BLaER1 treated with 17β-estradiol and CSF1 and Interleukin-3, amounts not matched to agents 10 nM and 100 nM (cell line): Measurements from ENCODE around the gene EPHA2.

Experiments used
- H3K27ac ChIP-seq, 11 experiments: shearing (Covaris generic); formaldehyde crosslinking; 2 replicates each; pipeline ENCODE4 v1.8.1; 2022
- H3K27me3 ChIP-seq, 11 experiments: shearing (Covaris generic); formaldehyde crosslinking; 2 replicates each; pipeline ENCODE4 v1.8.1; 2022
- H3K36me3 ChIP-seq, 11 experiments: shearing (Covaris generic); formaldehyde crosslinking; 2 replicates each; pipeline ENCODE4 v1.8.1; 2022
- H3K4me1 ChIP-seq, 10 experiments: shearing (Covaris generic); formaldehyde crosslinking; 2 replicates each; pipeline ENCODE4 v1.8.1; 2022
- H3K4me2 ChIP-seq, 11 experiments: shearing (Covaris generic); formaldehyde crosslinking; 2 replicates each; pipeline ENCODE4 v1.8.1; 2022
- H3K4me3 ChIP-seq, 10 experiments: shearing (Covaris generic); formaldehyde crosslinking; 2 replicates each; pipeline ENCODE4 v1.8.1; 2022
- H3K9ac ChIP-seq, 11 experiments: shearing (Covaris generic); formaldehyde crosslinking; 2 replicates each; pipeline ENCODE4 v1.8.1; 2022
- H3K9me3 ChIP-seq, 11 experiments: shearing (Covaris generic); formaldehyde crosslinking; replicated peaks in 1 of 11; 2 replicates each; pipeline ENCODE4 v1.8.1; 2022
- H4K20me1 ChIP-seq, 11 experiments: shearing (Covaris generic); formaldehyde crosslinking; 2 replicates each; pipeline ENCODE4 v1.8.1; 2022
- Cebpa-rat ChIP-seq, 11 experiments: shearing (Covaris generic); IDR thresholded peaks; 2 replicates each; pipeline ENCODE4 v1.8.1; 2022

The EPHA2 gene

DNA sequence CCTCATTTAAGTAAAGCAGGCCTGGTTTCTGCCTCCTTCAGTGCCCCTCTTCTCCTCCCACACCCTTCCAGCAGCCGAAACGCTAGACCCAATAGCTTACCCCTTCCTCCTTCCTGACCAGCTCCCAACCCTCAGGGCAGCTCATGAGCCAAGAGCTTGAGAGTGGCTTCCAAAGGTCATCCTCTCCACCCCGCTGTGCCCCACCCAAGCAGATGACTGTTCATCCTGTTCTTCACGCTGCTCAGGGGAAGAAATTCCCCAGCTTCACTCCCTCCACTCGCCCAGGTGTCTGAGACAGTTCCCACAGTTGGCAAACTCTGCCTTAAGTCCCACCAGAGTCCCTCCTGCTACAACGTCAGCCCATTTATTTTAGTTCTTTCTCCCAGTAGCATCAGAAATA lies 33.1 kb upstream of the EPHA2 start:
- Histone ChIP-seq H3K9me3 (no peaks in the 10 kb centered on the region), H3K4me1 (peaks cover 0 to 20% (median 11%) of the 10 kb centered on the region in 10 experiments; a peak in 16 of 20 replicates)

DNA sequence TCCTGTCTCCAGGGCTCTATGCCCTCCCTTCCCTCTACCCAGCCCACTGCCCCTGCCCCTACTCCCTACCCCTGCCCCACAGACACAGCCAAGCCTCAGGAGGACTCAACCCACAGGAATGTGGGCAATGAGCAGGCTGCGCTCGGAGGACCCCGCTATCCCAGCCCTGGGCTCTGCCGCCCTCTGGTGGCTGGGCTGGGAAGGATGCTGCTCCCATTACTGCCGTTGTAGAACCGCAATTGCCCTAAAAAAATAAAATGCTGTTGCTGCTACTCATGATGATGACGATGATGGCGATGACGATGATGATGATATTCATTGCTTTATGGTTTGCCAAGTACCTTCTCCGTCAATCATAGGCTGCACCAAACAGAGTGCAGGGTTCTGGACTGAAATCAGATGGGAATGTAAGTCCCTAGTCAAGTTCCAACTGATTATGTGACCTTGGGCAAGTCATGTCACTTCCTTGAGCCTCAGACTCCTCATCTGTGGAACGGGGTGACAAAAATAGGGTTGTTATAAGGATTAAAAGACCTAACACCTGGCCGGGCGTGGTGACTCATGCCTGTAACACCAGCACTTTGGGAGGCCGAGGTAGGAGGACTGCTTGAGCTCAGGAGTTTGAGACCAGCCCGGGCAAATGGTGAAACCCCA lies 32.0 kb upstream of the EPHA2 start:
- H3K4me1 ChIP-seq = peaks cover 0 to 20% (median 11%) of the 10 kb centered on the region in 10 experiments; a peak in 16 of 20 replicates
- no peaks in the 10 kb centered on the region; a peak in 1 of 22 replicates for H4K20me1 ChIP-seq
- no peak overlapping the region; a peak in 1 of 22 replicates for H3K4me2 ChIP-seq
- no peak overlapping the region for H3K4me3 ChIP-seq
- no peak for TF ChIP-seq Cebpa-rat (IDR thresholded peaks at IDR 0.05)
- no peaks in the 10 kb centered on the region for H3K27me3 ChIP-seq
- no peaks in the 10 kb centered on the region for H3K9me3 ChIP-seq
- no peaks in the 10 kb centered on the region for H3K36me3 ChIP-seq
- H3K27ac ChIP-seq = no peak overlapping the region
- H3K9ac ChIP-seq = no peak overlapping the region

More for the DNA sequence above, 33.1 kb upstream of the EPHA2 start:
- H3K9ac ChIP-seq = no peak overlapping the region
- peak overlapping the region in 3 of 11 experiments; percentile 25 to 40 (median 29); a peak in 2 of 22 replicates for H3K4me2 ChIP-seq
- no peaks in the 10 kb centered on the region; a peak in 1 of 22 replicates for H4K20me1 ChIP-seq
- H3K27me3 ChIP-seq = no peaks in the 10 kb centered on the region
- H3K36me3 ChIP-seq = no peaks in the 10 kb centered on the region
- TF ChIP-seq Cebpa-rat (IDR thresholded peaks at IDR 0.05) = no peak
- H3K27ac ChIP-seq = no peak overlapping the region
- no peak overlapping the region for H3K4me3 ChIP-seq

DNA sequence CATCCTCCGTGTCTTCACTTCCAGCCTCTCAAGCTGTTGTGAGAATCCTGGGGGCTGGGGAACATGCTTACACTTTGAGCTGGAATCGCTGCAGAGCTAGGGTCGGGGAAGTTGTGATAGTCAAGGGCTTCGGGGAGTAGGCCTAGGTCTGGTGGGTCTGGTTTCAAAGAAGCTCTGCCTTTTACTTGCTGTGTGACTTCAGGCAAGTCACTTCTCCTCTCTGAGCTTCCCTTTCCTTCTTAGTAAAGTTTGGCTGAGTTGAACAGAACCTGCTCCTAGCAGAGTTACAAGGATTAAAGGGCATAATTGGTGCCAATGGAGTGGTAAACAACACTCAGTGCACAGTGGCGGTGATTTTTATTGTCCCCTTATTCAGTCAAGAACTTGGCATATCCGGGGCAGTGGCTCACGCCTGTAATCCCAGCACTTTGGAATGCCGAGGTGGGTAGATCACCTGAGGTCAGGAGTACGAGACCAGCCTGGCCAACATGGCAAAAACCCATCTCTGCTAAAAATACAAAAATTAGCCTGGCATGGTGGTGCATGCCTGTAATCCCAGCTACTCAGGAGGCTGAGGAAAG lies 30.9 kb upstream of the EPHA2 start:
- Histone ChIP-seq H3K4me1 (peaks cover 0 to 20% (median 9%) of the 10 kb centered on the region in 10 experiments; a peak in 16 of 20 replicates), H3K27ac (no peak overlapping the region), H3K9ac (no peak overlapping the region), H3K4me2 (no peak overlapping the region), H4K20me1 (no peaks in the 10 kb centered on the region; a peak in 1 of 22 replicates), H3K36me3 (no peaks in the 10 kb centered on the region), H3K4me3 (no peak overlapping the region), H3K9me3 (no peaks in the 10 kb centered on the region), H3K27me3 (no peaks in the 10 kb centered on the region)
- TF ChIP-seq Cebpa-rat (IDR thresholded peaks at IDR 0.05) = no peak

DNA sequence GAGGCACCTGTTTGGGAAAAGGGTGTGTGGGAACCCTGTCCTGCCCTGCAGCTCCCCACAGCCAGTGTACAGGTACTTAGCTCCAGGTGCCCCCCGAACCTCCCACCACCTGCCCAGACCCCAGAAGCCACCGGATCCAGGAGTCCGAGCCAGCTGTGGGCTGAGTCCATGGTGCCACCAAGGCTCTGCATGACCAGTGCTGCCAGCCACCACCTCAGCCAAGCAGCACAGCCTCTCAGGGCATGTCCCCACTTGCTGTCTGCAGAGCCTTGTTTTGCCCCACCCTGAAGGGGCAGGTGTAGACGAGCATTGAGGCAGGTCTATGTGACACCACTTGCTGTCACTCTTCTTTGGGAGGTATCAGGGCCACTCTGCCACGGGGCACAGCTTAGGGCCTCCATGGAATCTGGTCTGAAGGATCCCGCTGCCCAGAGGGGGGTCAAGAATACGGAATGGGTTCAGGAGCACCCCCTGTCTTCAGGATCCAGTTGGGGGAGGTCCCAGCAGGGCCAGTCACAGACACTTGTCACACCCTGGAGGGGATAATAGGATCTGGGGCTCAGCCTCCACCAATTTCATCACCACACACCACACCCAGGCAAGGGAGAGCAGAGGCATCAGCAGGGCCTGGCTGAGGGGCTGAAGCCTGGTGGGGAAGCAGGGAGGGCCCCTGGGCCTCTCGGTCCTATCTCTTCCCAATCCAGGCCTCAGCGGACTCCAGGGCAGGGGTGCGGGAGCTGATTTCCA lies 28.9 kb upstream of the EPHA2 start:
- H3K4me2 ChIP-seq = no peak overlapping the region

DNA sequence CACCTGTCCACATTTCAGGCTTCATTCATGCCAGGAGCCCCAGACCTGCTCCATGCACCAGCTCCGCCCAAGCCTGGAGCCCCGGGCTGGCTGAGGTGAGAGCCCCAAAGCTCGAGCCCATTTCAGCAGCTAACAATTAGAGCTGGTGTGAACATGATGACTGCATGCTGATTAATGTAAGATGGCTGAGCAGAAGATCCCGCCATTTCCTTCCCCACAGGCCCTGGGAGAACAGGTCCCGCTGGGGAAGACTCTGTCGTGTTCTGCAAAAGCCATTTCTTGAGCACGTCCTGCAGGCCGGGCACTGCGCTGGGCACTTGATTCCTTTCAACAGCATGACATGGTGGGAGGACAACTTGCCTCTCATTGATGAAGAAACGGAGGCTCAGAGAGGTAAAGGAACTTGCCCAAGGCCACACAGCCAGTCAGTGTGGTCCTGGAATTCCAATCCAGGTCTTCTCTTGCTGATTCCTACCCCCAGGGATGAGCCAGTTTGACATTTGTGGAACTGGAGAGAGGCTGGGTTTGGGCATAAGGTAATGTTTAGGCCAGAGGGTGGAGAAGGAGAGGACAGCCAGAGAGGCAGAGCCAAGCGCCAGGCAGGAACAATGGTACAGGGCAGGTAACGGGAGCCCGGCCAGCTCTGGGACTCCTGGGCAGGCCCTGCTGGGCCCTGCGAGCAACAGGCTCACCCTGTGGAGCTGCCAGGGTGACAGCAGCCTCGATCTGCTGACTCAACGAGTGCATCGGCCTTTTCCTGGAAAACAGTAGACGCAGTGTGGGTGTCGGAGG lies 28.1 kb upstream of the EPHA2 start:
- H3K4me1 ChIP-seq = peaks cover 0 to 13% (median 0%) of the 10 kb centered on the region in 10 experiments; a peak in 4 of 20 replicates
- H4K20me1 ChIP-seq = no peaks in the 10 kb centered on the region
- H3K27me3 ChIP-seq = no peaks in the 10 kb centered on the region
- H3K4me3 ChIP-seq = no peak overlapping the region
- no peak overlapping the region for H3K9ac ChIP-seq
- no peak overlapping the region for H3K27ac ChIP-seq
- no peak overlapping the region for H3K4me2 ChIP-seq
- H3K36me3 ChIP-seq = no peaks in the 10 kb centered on the region
- no peaks in the 10 kb centered on the region for H3K9me3 ChIP-seq
- no peak for TF ChIP-seq Cebpa-rat (IDR thresholded peaks at IDR 0.05)

More for the DNA sequence above, 28.9 kb upstream of the EPHA2 start:
- Histone ChIP-seq H3K36me3 (no peaks in the 10 kb centered on the region), H3K27me3 (no peaks in the 10 kb centered on the region), H3K9ac (no peak overlapping the region), H3K4me1 (peaks cover 0 to 19% (median 0%) of the 10 kb centered on the region in 10 experiments; a peak in 4 of 20 replicates), H4K20me1 (no peaks in the 10 kb centered on the region), H3K9me3 (no peaks in the 10 kb centered on the region), H3K4me3 (no peak overlapping the region), H3K27ac (no peak overlapping the region)
- no peak for TF ChIP-seq Cebpa-rat (IDR thresholded peaks at IDR 0.05)

DNA sequence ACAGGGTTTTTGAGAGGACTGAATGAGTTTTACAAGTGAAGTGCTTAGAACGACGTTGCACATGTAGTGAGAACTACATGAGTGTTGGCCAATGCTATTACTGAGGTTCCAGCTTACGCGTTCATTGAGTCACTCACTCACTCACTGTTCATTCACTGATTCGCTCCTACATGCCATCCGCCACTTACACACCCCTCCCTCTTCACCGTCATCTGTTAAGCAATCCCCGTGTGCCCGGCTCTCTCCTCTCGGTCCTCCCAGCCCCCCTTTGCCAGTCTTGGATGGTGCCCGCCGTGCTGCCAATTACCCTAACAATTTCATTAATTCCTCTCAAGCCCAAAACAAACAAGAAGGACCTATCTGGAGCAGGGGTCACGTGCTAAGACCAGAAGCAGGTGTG lies 27.3 kb upstream of the EPHA2 start:
- Histone ChIP-seq H3K36me3 (no peaks in the 10 kb centered on the region), H3K27ac (no peak overlapping the region), H3K9me3 (no peaks in the 10 kb centered on the region), H3K4me3 (no peak overlapping the region), H3K27me3 (no peaks in the 10 kb centered on the region), H4K20me1 (no peaks in the 10 kb centered on the region), H3K4me1 (peaks cover 0 to 13% (median 1%) of the 10 kb centered on the region in 10 experiments; a peak in 5 of 20 replicates), H3K9ac (no peak overlapping the region), H3K4me2 (no peak overlapping the region)
- no peak for TF ChIP-seq Cebpa-rat (IDR thresholded peaks at IDR 0.05)

DNA sequence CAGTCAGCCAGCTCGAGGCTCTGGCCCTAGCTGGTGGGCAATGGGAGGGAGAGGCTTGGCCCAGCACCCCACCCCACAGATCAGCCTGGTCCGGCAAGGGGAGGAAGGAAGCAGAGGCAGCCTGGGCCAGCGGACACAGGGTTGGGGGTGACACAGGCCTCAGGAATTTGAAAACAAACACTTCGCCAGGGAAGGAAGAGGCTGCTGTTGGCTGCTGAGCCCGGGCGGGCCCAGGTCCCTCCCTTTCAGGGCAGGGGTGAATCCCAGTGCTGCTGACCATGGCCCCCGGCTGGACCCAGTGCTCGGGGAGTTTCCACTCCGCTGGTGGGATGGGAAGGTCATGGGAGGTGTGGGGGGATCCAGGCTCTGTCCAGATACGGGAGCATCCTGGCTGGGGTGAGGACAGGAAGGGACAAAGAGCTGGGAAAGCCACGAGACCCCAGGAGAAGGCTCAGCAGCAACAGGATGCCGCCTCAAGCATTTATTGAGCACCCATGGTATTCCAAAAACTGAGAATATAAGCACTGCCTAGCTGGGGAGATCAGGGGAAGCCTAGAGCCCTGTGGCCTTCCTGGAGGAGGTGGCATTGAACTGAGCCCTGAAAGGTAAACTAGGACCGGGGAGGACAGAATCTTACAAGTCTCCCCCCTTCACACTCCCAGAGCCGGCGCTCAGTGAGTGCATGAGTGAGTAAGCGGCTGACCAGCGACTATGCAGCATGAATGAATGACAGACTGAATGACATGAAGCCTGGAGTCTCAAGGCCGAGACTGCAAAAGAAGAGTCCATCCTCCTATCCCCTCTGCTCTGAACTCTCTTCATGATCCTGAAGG lies 26.2 kb upstream of the EPHA2 start:
- Histone ChIP-seq H3K27ac (0 out of 22 replicates have a peak overlapping the region, but pooled peaks of 1 of the 11 experiments have one; percentile 0), H3K4me2 (peak overlapping the region in 4 of 11 experiments; percentile 2 to 31 (median 15); a peak in 2 of 22 replicates)

DNA sequence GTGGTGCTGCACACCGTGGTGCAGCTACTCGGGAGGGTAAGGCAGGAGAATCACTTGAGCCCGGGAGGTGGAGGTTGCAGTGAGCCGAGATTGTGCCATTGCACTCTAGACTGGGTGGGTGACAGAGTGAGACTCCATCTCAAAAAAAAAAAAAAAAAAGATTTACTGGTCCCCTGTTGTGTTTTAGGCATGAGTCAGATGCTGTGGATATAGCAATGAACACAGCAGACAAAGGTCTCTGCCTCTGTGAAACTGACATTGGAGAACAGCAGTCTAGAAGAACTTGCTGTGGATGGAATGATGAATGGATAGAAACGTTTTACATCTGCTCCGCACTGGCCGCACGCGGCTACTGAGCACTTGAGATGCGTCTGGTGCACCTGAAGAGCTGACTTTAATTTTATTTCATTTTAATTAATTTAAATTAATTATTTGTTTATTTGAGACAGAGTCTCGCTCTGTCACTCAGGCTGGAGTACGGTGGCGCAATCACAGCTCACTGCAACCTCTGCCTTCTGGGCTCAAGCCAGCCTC lies 24.5 kb upstream of the EPHA2 start:
- TF ChIP-seq Cebpa-rat (IDR thresholded peaks at IDR 0.05) = no peak
- H4K20me1 ChIP-seq = no peaks in the 10 kb centered on the region
- H3K4me1 ChIP-seq = peaks cover 14 to 35% (median 22%) of the 10 kb centered on the region in 10 experiments
- no peak overlapping the region for H3K4me3 ChIP-seq
- no peaks in the 10 kb centered on the region for H3K36me3 ChIP-seq
- peaks cover 0 to 9% (median 0%) of the 10 kb centered on the region in 11 experiments; a peak in 2 of 22 replicates for H3K27me3 ChIP-seq
- H3K4me2 ChIP-seq = no peak overlapping the region
- no peak overlapping the region for H3K27ac ChIP-seq
- no peaks in the 10 kb centered on the region for H3K9me3 ChIP-seq
- no peak overlapping the region for H3K9ac ChIP-seq

More for the DNA sequence above, 26.2 kb upstream of the EPHA2 start:
- Histone ChIP-seq H3K4me1 (peaks cover 0 to 19% (median 5%) of the 10 kb centered on the region in 10 experiments; a peak in 7 of 20 replicates), H3K27me3 (no peaks in the 10 kb centered on the region), H3K36me3 (no peaks in the 10 kb centered on the region), H3K4me3 (no peak overlapping the region), H4K20me1 (no peaks in the 10 kb centered on the region), H3K9me3 (no peaks in the 10 kb centered on the region), H3K9ac (peak overlapping the region in 4 of 11 experiments; percentile 10 to 32 (median 12); a peak in 3 of 22 replicates)
- no peak for TF ChIP-seq Cebpa-rat (IDR thresholded peaks at IDR 0.05)
